ENCODE results near the gene TBL3. TPM values are rescaled to one million over a fixed set of nuclear protein-coding genes. Genes with fewer than 3 reads are reported as not detected.
A peak's percentile ranks its signal among the peaks of the same experiment; 100 is the strongest.

TBL3 gene
- total and polyA plus RNA-seq, 9 of the 15 experiments (the other 6 are each of a cell fraction or from before 2014, with no cell fraction given): 0.97 to 117 (median 24.5) TPM

DNA sequence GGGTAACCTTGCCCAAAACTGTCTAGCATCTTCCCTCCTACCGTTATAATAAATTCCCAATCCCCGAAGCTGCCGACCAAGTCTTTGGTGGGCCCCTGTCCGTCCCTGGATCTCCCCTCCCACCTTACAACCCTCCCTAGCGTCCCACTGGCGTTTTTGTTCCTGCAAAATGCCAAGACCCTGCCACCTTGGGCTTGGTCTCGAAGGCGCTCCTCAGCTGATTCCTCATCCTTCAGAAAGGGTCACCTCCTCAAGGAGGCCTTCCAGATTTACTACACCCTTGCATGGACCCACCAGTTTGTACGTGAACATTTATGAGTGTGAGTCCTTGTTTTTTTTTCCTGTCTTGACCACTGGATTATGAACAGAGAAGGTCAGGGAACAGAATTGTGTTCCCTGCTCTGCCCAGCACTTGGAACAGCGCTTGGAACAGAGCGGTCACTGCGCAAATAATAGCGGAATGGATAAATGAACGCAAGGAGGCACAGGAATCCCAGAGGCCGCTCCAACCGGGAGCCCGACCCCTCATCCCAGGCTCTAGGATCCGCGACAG is 11.2 kb downstream of the TBL3 start:
- Histone ChIP-seq H3K4me2 (ENCODE audit: insufficient read depth, low read length) (peak overlapping the region; percentile 79), H3K4me1 (replicated peaks in 1 of 2; ENCODE audit: control insufficient read depth in 2 of 2, insufficient read depth in 2 of 2, low read length in 2 of 2) (peaks cover 6 to 77% of the 10 kb centered on the region in 2 experiments; a peak in 4 of 5 replicates), H3K4me3 (peak overlapping the region; percentile 70), H3K27ac (ENCODE audit: extremely low read depth, low read depth, low read length) (no peak overlapping the region), H3K36me3 (ENCODE audit: control insufficient read depth, insufficient read depth, low read length) (peaks cover 37% of the 10 kb centered on the region; the same call in 2 of the 3 replicates), H3K9me1 (ENCODE audit: control insufficient read depth, insufficient read depth, low read length) (no peaks in the 10 kb centered on the region), H3K27me3 (ENCODE audit: control insufficient read depth in 2 of 2, insufficient read depth in 2 of 2, low read length in 2 of 2) (no peaks in the 10 kb centered on the region), H3K9me3 (replicated peaks; ENCODE audit: control insufficient read depth, insufficient read depth, low read depth, low read length) (no peaks in the 10 kb centered on the region), H3K79me2 (ENCODE audit: control insufficient read depth, insufficient read depth, low read length) (peaks cover 16% of the 10 kb centered on the region), H3K9ac (ENCODE audit: insufficient read depth in 1 of 2, low read depth in 2 of 2, low read length in 2 of 2) (peak overlapping the region in 1 of 2 experiments; percentile 85; a peak in 2 of 4 replicates), H4K20me1 (replicated peaks; ENCODE audit: control insufficient read depth, insufficient read depth, low read length) (no peaks in the 10 kb centered on the region), H2AFZ (ENCODE audit: low read depth, low read length) (peak overlapping the region; percentile 88)
- ChIA-PET POLR2A (interaction anchor here (0.8 to 10.2 kb wide), 4 partner anchors 9 to 44 kb away, joined by 3 to 103 read pairs (median 10); partner anchors contain the start of genes RNF151, RPS2 and TBL3), CTCF (ENCODE audit: low intra/inter-chr PET ratio) (no interaction called here)
- FAIRE-seq: peak; percentile 63
- intact Hi-C loops (cut with micrococcal nuclease) (no loop called here), in situ Hi-C loops (cut with MboI) (no loop called here)
- no TSS peak for BruUV-seq (replicated peaks)
- ATAC-seq: no peak
- WGBS (ENCODE audit: insufficient coverage, low coverage, missing lambda C conversion rate): 15% methylated on average over 19 of the region's 19 CpGs
- no peak for DNase-seq (ENCODE audit: extremely low read depth in 1 of 4, low spot score in 3 of 4)
- TF ChIP-seq MTA1 (IDR thresholded peaks at IDR 0.05; ENCODE audit: borderline replicate concordance) (no peak), ZNF354B (CRISPR knock-in tag; IDR thresholded peaks at IDR 0.05) (no peak), NCOA4 (IDR thresholded peaks at IDR 0.05; ENCODE audit: partially characterized antibody) (no peak), NR2F6 (CRISPR knock-in tag; IDR thresholded peaks at IDR 0.05) (no peak), FOXK1 (CRISPR knock-in tag; IDR thresholded peaks at IDR 0.05; ENCODE audit: borderline replicate concordance) (0 out of 2 replicates have a peak, but pooled peaks have one; percentile 35), POLR2G (IDR thresholded peaks at IDR 0.05; ENCODE audit: low read depth, low read length) (no peak), SAP30 (IDR thresholded peaks at IDR 0.05; ENCODE audit: borderline replicate concordance, insufficient read depth, low read depth, low read length, poor library complexity, severe bottlenecking) (peak; percentile 13), DNMT1 (IDR thresholded peaks at IDR 0.05) (no peak), NFXL1 (CRISPR knock-in tag; IDR thresholded peaks at IDR 0.05) (no peak)
- TF ChIP-seq, protein P1, sequence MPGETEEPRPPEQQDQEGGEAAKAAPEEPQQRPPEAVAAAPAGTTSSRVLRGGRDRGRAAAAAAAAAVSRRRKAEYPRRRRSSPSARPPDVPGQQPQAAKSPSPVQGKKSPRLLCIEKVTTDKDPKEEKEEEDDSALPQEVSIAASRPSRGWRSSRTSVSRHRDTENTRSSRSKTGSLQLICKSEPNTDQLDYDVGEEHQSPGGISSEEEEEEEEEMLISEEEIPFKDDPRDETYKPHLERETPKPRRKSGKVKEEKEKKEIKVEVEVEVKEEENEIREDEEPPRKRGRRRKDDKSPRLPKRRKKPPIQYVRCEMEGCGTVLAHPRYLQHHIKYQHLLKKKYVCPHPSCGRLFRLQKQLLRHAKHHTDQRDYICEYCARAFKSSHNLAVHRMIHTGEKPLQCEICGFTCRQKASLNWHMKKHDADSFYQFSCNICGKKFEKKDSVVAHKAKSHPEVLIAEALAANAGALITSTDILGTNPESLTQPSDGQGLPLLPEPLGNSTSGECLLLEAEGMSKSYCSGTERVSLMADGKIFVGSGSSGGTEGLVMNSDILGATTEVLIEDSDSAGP (CRISPR knock-in tag; IDR thresholded peaks at IDR 0.05): no peak
- TF ChIP-seq, protein P2, sequence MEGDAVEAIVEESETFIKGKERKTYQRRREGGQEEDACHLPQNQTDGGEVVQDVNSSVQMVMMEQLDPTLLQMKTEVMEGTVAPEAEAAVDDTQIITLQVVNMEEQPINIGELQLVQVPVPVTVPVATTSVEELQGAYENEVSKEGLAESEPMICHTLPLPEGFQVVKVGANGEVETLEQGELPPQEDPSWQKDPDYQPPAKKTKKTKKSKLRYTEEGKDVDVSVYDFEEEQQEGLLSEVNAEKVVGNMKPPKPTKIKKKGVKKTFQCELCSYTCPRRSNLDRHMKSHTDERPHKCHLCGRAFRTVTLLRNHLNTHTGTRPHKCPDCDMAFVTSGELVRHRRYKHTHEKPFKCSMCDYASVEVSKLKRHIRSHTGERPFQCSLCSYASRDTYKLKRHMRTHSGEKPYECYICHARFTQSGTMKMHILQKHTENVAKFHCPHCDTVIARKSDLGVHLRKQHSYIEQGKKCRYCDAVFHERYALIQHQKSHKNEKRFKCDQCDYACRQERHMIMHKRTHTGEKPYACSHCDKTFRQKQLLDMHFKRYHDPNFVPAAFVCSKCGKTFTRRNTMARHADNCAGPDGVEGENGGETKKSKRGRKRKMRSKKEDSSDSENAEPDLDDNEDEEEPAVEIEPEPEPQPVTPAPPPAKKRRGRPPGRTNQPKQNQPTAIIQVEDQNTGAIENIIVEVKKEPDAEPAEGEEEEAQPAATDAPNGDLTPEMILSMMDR (IDR thresholded peaks at IDR 0.05 in 2 of 3, conservative IDR thresholded peaks at IDR 0.05 in 1 of 3; ENCODE audit: insufficient read depth in 2 of 3, low read depth in 1 of 3, low read length in 3 of 3): 0 out of 6 replicates have a peak, but pooled peaks of 1 of the 3 experiments have one; percentile 38
- TF ChIP-seq, protein P3, sequence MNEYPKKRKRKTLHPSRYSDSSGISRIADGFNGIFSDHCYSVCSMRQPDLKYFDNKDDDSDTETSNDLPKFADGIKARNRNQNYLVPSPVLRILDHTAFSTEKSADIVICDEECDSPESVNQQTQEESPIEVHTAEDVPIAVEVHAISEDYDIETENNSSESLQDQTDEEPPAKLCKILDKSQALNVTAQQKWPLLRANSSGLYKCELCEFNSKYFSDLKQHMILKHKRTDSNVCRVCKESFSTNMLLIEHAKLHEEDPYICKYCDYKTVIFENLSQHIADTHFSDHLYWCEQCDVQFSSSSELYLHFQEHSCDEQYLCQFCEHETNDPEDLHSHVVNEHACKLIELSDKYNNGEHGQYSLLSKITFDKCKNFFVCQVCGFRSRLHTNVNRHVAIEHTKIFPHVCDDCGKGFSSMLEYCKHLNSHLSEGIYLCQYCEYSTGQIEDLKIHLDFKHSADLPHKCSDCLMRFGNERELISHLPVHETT (CRISPR knock-in tag; conservative IDR thresholded peaks at IDR 0.05 in 1 of 2, IDR thresholded peaks at IDR 0.05 in 1 of 2): no peak
- TF ChIP-seq, protein P4, sequence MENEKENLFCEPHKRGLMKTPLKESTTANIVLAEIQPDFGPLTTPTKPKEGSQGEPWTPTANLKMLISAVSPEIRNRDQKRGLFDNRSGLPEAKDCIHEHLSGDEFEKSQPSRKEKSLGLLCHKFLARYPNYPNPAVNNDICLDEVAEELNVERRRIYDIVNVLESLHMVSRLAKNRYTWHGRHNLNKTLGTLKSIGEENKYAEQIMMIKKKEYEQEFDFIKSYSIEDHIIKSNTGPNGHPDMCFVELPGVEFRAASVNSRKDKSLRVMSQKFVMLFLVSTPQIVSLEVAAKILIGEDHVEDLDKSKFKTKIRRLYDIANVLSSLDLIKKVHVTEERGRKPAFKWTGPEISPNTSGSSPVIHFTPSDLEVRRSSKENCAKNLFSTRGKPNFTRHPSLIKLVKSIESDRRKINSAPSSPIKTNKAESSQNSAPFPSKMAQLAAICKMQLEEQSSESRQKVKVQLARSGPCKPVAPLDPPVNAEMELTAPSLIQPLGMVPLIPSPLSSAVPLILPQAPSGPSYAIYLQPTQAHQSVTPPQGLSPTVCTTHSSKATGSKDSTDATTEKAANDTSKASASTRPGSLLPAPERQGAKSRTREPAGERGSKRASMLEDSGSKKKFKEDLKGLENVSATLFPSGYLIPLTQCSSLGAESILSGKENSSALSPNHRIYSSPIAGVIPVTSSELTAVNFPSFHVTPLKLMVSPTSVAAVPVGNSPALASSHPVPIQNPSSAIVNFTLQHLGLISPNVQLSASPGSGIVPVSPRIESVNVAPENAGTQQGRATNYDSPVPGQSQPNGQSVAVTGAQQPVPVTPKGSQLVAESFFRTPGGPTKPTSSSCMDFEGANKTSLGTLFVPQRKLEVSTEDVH (IDR thresholded peaks at IDR 0.05; ENCODE audit: low read depth, partially characterized antibody): no peak
